Retinal pigment epithelial cell (primary cell): ENCODE data around the gene CCND3.

Experiments used
- DNase-seq: peaks from one replicate; pipeline ENCODE4 v3.0.0-alpha.2; 2010; ENCODE audit warnings: low read depth
- H3K4me3 ChIP-seq: 2 replicates; pipeline ENCODE4 v1.5.1; 2011; ENCODE audit warnings: mild to moderate bottlenecking, low read length, control low read depth, moderate library complexity
- TF ChIP-seq, protein P1 (sequence below): conservative IDR thresholded peaks from 2 replicates; pipeline ENCODE4 v1.5.1; 2011; ENCODE audit warnings: low read depth, low read length, control low read depth, inconsistent platforms

CCND3 gene

DNA sequence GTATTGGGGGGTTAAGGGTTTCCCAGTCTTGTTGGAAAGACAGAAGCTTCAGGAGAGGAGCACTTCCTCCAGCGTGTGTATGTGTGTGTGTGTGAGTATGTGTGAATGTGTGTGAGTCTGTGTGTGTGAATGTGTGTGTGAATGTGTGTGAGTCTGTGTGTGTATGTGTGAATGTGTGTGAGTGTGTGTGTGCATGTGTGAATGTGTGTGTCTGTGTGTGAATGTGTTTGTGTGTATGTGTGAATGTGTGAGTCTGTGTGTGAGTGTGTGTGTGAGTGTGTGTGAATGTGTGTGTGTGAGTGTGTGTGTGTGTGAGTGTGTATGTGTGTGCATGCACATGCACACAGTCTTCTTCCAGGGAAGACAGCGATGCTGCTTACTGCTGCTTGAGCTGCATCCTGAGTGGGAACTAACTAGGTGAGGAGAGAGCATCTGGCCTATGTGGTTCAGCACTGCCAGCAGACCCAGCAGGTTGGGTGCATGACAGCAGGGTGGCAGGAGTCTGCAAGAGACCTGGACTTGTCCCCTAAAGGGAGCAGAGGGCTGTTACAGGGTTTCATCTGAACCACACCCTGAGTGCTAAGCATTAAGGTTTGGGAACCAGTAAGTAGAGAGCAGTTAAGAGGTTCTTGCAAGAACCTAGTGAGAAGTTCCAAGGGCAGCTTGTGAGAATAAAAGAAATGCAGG is 22.7 kb upstream of the CCND3 start:
- TF ChIP-seq, protein P1, sequence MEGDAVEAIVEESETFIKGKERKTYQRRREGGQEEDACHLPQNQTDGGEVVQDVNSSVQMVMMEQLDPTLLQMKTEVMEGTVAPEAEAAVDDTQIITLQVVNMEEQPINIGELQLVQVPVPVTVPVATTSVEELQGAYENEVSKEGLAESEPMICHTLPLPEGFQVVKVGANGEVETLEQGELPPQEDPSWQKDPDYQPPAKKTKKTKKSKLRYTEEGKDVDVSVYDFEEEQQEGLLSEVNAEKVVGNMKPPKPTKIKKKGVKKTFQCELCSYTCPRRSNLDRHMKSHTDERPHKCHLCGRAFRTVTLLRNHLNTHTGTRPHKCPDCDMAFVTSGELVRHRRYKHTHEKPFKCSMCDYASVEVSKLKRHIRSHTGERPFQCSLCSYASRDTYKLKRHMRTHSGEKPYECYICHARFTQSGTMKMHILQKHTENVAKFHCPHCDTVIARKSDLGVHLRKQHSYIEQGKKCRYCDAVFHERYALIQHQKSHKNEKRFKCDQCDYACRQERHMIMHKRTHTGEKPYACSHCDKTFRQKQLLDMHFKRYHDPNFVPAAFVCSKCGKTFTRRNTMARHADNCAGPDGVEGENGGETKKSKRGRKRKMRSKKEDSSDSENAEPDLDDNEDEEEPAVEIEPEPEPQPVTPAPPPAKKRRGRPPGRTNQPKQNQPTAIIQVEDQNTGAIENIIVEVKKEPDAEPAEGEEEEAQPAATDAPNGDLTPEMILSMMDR: no peak
- no peak overlapping the region for H3K4me3 ChIP-seq
- DNase-seq: no peak

DNA sequence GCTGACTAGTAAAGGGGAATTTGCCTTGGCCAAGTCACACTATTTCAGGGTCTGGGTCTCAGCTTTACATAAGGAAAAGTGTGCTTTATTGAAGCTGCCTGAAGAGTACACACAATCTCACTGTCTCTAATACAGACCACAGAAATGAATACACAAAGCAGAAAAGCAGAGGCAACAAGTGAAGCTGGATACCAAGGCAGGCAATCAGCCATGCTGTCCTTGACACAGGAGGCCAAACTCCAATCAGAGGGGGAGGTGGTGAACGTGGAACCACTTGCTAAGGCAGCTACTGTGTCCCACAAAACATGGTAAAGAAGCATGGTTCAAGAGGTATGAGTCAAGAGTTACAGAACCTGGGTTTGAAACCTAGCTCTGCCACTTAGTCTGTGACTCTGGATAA is 21.8 kb upstream of the CCND3 start:
- TF ChIP-seq, protein P1: no peak
- DNase-seq: no peak

DNA sequence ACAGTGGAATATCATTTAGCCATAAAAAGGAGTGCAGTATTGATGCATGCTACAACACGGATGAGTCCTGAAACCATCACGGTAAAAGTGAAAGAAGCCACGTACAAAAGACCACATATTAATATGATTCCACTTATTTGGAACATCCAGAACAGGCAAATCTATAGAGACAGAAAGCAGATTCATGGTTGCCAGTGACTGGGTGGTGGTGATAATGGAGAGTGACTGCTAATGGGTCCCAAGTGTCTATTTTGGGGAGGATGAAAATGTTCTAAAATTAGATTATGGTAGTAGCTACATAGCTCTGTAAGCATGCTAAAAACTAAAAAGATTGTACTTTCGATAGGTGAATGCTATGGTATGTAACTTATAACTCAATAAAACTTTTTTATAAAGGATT is 18.4 kb upstream of the CCND3 start:
- DNase-seq: no peak

More for the DNA sequence above, 21.8 kb upstream of the CCND3 start:
- H3K4me3 ChIP-seq: no peak overlapping the region

DNA sequence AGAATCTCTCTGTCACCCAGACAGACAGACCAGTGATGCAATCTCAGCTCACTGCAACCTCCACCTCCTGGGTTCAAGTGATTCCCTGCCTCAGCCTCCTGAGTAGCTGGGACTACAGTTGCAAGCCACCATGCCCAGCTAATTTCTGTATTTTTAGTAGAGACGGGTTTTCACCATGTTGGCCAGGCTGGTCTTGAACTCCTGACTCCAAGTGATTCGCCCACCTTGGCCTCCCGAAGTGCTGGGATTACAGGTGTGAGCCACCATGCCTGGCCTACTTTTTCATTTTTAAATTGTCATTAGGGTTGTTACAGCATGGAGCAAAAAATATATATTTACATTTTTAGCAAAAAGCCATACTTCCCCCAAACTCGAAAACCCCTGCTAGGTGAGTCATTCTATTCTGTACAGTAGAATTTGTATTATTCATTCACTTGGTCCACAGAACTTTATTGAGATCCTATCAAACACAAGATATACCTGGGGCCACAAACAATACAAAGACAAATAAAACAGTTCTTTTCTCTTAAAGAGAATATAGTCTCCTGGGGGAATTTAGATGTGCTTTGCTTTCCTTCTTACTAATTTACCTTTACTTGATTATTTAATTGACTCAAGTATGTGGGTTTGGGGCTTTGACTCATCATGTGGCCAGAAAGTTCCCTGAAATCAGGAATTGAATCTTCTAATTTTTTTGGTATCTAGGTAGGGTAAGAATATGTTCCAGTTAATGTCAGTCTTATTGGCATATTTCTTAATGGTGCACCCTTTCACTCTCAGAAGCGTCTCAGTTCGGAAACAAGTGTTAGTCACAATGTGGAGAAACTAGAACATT is 16.6 kb upstream of the CCND3 start:
- no peak for DNase-seq
- no peak overlapping the region for H3K4me3 ChIP-seq
- TF ChIP-seq, protein P1: no peak

More for the DNA sequence above, 18.4 kb upstream of the CCND3 start:
- no peak overlapping the region for H3K4me3 ChIP-seq
- TF ChIP-seq, protein P1: no peak

- TF ChIP-seq, protein P1: no peak
- no peak for DNase-seq
Observed at GRCh38 chr6:41957117-41957516, 15.5 kb upstream of the CCND3 start.

GRCh38 chr6:41955412-41955811 is 13.8 kb upstream of the CCND3 start:
- TF ChIP-seq, protein P1: no peak
- DNase-seq: no peak
- H3K4me3 ChIP-seq: no peak overlapping the region

More at GRCh38 chr6:41957117-41957516, 15.5 kb upstream of the CCND3 start:
- no peak overlapping the region for H3K4me3 ChIP-seq
